GM12878 (cell line): ENCODE data around the gene SFT2D3. TPM values are rescaled to one million over a fixed set of nuclear protein-coding genes. Genes with fewer than 3 reads are reported as not detected.

ENCODE experiments used
- ATAC-seq: fragments of 200-7000 bp; cut with Tn5 transposase; 3 replicates; pipeline ENCODE4 v1.9.1; 2020; ENCODE audit warnings: mild to moderate bottlenecking, moderate library complexity
- BruUV-seq: library from RNA; stranded (reverse); fragments of 400-500 nt; replicated peaks from 2 replicates; lab custom pipeline; 2021; lab: Mats Ljungman, UMichigan
- CTCF ChIA-PET: fragments of 300-600 bp; sonication (Branson Sonifier 250); formaldehyde crosslinking; extraction: SDS; loops from one replicate; lab custom pipeline; 2021; ENCODE audit warnings: inconsistent platforms; lab: Yijun Ruan, JAX
- POLR2A ChIA-PET: fragments of 350-600 bp; formaldehyde crosslinking; extraction: SDS; loops from one replicate; lab custom pipeline; 2021; ENCODE audit warnings: inconsistent platforms; lab: Charles Lee
- RAD21 ChIA-PET: fragments of 300-600 bp; sonication (Branson Sonifier 250); formaldehyde crosslinking; loops from one replicate; lab custom pipeline; 2023; ENCODE audit warnings: antibody characterized with exemption; ENCODE audit not compliant: unreplicated experiment; lab: Charles Lee
- SMC1A ChIA-PET: fragments of 300-600 bp; sonication (Branson Sonifier 250); formaldehyde crosslinking; loops from one replicate; lab custom pipeline; 2023; ENCODE audit not compliant: unreplicated experiment, uncharacterized antibody; lab: Charles Lee
- DNase-seq: peaks from one replicate; pipeline ENCODE4 v3.0.0-alpha.2; 2011; ENCODE audit warnings: low read depth, low spot score
- FAIRE-seq: peaks from 3 replicates; lab custom pipeline; 2011; peaks lifted over from hg19 to GRCh38; lab: Jason Lieb, UNC
- H2AFZ ChIP-seq: 2 replicates; pipeline ENCODE4 v1.6.0; 2011; ENCODE audit warnings: low read depth, low read length, control low read depth; ENCODE audit not compliant: control insufficient read depth
- H3K27ac ChIP-seq: 2 replicates; pipeline ENCODE4 v1.5.1; 2011; ENCODE audit warnings: control low read depth; ENCODE audit not compliant: control insufficient read depth, insufficient read depth
- H3K27me3 ChIP-seq, 2 experiments: replicated peaks in 1 of 2; 2 replicates each; pipeline versions ENCODE4 v1.6.0 to v1.6.1; 2011; ENCODE audit warnings: low read length in 1 of 2; ENCODE audit not compliant: control insufficient read depth in 2 of 2, insufficient read depth in 2 of 2
- H3K36me3 ChIP-seq, 2 experiments: 2 replicates each; pipeline ENCODE4 v1.5.1; 2011; ENCODE audit warnings: low read length in 1 of 2; ENCODE audit not compliant: control insufficient read depth in 2 of 2, insufficient read depth in 2 of 2
- H3K4me1 ChIP-seq: 2 replicates; pipeline ENCODE4 v1.6.1; 2011; ENCODE audit warnings: mild to moderate bottlenecking, low read length, moderate library complexity, mixed read lengths; ENCODE audit not compliant: control insufficient read depth, insufficient read depth
- H3K4me2 ChIP-seq: 2 replicates; pipeline ENCODE4 v1.6.0; 2011; ENCODE audit warnings: control low read depth; ENCODE audit not compliant: control insufficient read depth, insufficient read depth
- H3K4me3 ChIP-seq: fragments of 200-600 bp; sonication (generic); 2 replicates; pipeline ENCODE4 v1.5.1; 2016
- H3K79me2 ChIP-seq: 2 replicates; pipeline ENCODE4 v1.6.0; 2011; ENCODE audit warnings: low read length; ENCODE audit not compliant: control insufficient read depth, insufficient read depth
- H3K9ac ChIP-seq: 2 replicates; pipeline ENCODE4 v1.8.0; 2011; ENCODE audit warnings: low read length, control low read depth, mixed read lengths; ENCODE audit not compliant: control insufficient read depth, insufficient read depth
- H3K9me3 ChIP-seq: replicated peaks from 3 replicates; pipeline ENCODE4 v1.5.1; 2011; ENCODE audit warnings: mild to moderate bottlenecking, low read length; ENCODE audit not compliant: control insufficient read depth, insufficient read depth
- H4K20me1 ChIP-seq: 2 replicates; pipeline ENCODE4 v1.6.0; 2011; ENCODE audit not compliant: control insufficient read depth, insufficient read depth
- ESRRA ChIP-seq: IDR thresholded peaks from 2 replicates; pipeline ENCODE4 v1.6.1; 2012; ENCODE audit warnings: mild to moderate bottlenecking, low read length, improper control_type of control experiment
- FOS ChIP-seq: IDR thresholded peaks from 3 replicates; pipeline ENCODE4 v1.6.1; 2011; ENCODE audit warnings: borderline replicate concordance; ENCODE audit not compliant: insufficient read length; ENCODE audit errors: extremely low read depth
- NR2C2 ChIP-seq: IDR thresholded peaks from 2 replicates; pipeline ENCODE4 v1.6.1; 2011; ENCODE audit warnings: borderline replicate concordance, low read depth; ENCODE audit not compliant: control insufficient read depth, insufficient read length
- POLR2AphosphoS5 ChIP-seq: IDR thresholded peaks from 2 replicates; pipeline ENCODE4 v1.6.1; 2011; ENCODE audit warnings: mild to moderate bottlenecking, low read length, inconsistent platforms
- RFX5 ChIP-seq: IDR thresholded peaks from 2 replicates; pipeline ENCODE4 v1.6.1; 2011; ENCODE audit warnings: low read depth, low read length, improper control_type of control experiment
- RUNX3 ChIP-seq: IDR thresholded peaks from 2 replicates; pipeline ENCODE4 v1.6.1; 2012; ENCODE audit warnings: low read length, inconsistent platforms
- WGBS: methylation state at CpG from one replicate; pipeline ENCODE4 v1.1.6; 2016; ENCODE audit warnings: low lambda C conversion rate; ENCODE audit not compliant: insufficient replicate concordance, insufficient coverage; ENCODE audit errors: missing lambda C conversion rate; 5-methylcytosine and 5-hydroxymethylcytosine counted together
- in situ Hi-C: fragments of 300-500 bp; cut with MboI; formaldehyde crosslinking; loops from 9 replicates; pipeline ENCODE4 v1.14.3; 2018; ENCODE audit warnings: mixed read lengths
- intact Hi-C: fragments of 100-400 bp; cut with micrococcal nuclease; formaldehyde crosslinking; loops from one replicate; pipeline ENCODE4 v1.14.2; 2022; ENCODE audit not compliant: unreplicated experiment
- polyA plus RNA-seq, 11 experiments: library from polyadenylated mRNA; depleted of rRNA in 4 of 11; unstranded in 6 of 11; stranded (reverse) in 5 of 11; fragments of >200 nt; fragmentation: Nextera tagmentation in 4 of 11; fragmentation: Illumina TruSeq in 1 of 11; extraction: Ambion mirVana in 4 of 11; extraction: Trizol in 1 of 11; gene quantifications; 1 replicate in 1 of 11; 2 replicates in 10 of 11; pipeline versions ENCODE4 v1.2.1 to v1.2.3, GENCODE V29; 2011 to 2016; ENCODE audit warnings: inconsistent platforms in 2 of 11, missing spikeins in 2 of 11, low read depth in 1 of 11
- total RNA-seq, 4 experiments: library from RNA; depleted of rRNA in 3 of 4; stranded (reverse); fragments of >200 nt in 3 of 4; fragmentation: Illumina TruSeq in 1 of 4; extraction: Trizol in 1 of 4; gene quantifications; 2 replicates each; pipeline versions ENCODE4 v1.2.1 to v1.2.3, GENCODE V29; 2013 to 2021
- TF ChIP-seq, protein P1 (sequence below): fragments of 450-650 bp; IDR thresholded peaks from 2 replicates; pipeline ENCODE4 v1.6.1; 2016; ENCODE audit warnings: mild to moderate bottlenecking
- TF ChIP-seq, protein P2 (sequence below): fragments of 450-650 bp; IDR thresholded peaks from 2 replicates; pipeline ENCODE4 v1.6.1; 2017; ENCODE audit warnings: mild to moderate bottlenecking, moderate library complexity
- TF ChIP-seq, protein P3 (sequence below): IDR thresholded peaks from 2 replicates; pipeline ENCODE4 v1.6.1; 2011; ENCODE audit warnings: low read depth, mild to moderate bottlenecking, low read length, moderate library complexity, borderline replicate concordance; ENCODE audit errors: extremely low read depth
- TF ChIP-seq, protein P4 (sequence below): IDR thresholded peaks from 2 replicates; pipeline ENCODE4 v1.6.1; 2012; ENCODE audit warnings: low read depth, low read length, improper control_type of control experiment

SFT2D3 gene
- total and polyA plus RNA-seq, 10 of the 15 experiments (the other 5 are each of a cell fraction or from before 2014, with no cell fraction given) = 4.2 to 8.4 (median 6.6) TPM; not detected in 4

DNA sequence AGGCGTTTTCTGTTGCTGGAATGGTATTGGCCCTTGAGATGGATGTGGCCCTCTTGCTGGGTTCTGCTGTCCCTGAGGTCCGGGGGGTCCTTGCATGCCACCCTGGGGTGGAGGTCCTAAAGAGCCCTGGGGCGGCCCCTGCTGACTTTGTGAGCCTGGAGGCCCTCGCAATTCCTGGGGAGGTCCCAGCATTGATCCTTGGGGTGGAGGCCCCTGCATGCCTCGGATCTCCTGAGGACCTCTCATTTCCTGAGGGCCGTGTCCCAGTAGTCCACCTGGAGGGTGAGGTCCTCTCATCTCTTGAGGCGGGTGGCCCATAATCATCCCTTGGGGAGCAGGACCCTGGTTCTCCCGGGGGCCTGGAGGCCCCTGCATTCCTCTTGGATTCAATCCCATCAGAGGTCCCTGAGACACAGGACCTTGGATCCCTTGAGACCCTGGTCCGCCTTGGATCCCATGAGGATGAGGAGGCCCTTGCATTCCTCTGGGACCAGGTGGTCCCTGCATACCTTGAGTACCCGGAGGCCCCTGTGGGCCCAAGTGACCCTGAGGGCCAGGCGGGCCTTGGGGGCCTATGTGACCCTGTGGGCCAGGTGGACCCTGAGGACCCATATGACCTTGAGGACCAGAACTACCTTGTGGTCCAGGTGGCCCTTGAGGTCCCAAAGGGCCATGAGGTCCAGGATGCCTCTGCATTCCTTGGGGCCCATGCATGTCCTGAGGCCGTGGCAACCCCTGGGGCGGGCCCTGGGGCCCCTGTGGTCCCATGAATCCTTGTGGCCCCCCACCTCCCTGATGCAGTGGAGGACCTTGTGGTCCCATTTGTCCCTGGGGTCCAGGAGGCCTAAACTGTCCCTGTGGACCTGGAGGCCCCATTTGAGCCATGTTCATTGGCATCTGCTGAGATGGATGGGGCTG is 18.3 kb downstream of the SFT2D3 start:
- Histone ChIP-seq H3K79me2 (no peaks in the 10 kb centered on the region), H3K9ac (no peak overlapping the region), H3K4me1 (no peaks in the 10 kb centered on the region), H2AFZ (no peak overlapping the region), H4K20me1 (no peaks in the 10 kb centered on the region), H3K36me3 (peaks cover 8 to 25% of the 10 kb centered on the region in 2 experiments), H3K27ac (no peak overlapping the region), H3K4me3 (no peak overlapping the region), H3K4me2 (no peak overlapping the region), H3K9me3 (no peaks in the 10 kb centered on the region), H3K27me3 (no peaks in the 10 kb centered on the region)
- ATAC-seq = no peak
- TF ChIP-seq FOS (no peak), POLR2AphosphoS5 (no peak), ESRRA (no peak), NR2C2 (no peak), RUNX3 (no peak), RFX5 (no peak)
- TF ChIP-seq, protein P1, sequence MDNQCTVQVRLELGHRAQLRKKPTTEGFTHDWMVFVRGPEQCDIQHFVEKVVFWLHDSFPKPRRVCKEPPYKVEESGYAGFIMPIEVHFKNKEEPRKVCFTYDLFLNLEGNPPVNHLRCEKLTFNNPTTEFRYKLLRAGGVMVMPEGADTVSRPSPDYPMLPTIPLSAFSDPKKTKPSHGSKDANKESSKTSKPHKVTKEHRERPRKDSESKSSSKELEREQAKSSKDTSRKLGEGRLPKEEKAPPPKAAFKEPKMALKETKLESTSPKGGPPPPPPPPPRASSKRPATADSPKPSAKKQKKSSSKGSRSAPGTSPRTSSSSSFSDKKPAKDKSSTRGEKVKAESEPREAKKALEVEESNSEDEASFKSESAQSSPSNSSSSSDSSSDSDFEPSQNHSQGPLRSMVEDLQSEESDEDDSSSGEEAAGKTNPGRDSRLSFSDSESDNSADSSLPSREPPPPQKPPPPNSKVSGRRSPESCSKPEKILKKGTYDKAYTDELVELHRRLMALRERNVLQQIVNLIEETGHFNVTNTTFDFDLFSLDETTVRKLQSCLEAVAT = no peak
- TF ChIP-seq, protein P2, sequence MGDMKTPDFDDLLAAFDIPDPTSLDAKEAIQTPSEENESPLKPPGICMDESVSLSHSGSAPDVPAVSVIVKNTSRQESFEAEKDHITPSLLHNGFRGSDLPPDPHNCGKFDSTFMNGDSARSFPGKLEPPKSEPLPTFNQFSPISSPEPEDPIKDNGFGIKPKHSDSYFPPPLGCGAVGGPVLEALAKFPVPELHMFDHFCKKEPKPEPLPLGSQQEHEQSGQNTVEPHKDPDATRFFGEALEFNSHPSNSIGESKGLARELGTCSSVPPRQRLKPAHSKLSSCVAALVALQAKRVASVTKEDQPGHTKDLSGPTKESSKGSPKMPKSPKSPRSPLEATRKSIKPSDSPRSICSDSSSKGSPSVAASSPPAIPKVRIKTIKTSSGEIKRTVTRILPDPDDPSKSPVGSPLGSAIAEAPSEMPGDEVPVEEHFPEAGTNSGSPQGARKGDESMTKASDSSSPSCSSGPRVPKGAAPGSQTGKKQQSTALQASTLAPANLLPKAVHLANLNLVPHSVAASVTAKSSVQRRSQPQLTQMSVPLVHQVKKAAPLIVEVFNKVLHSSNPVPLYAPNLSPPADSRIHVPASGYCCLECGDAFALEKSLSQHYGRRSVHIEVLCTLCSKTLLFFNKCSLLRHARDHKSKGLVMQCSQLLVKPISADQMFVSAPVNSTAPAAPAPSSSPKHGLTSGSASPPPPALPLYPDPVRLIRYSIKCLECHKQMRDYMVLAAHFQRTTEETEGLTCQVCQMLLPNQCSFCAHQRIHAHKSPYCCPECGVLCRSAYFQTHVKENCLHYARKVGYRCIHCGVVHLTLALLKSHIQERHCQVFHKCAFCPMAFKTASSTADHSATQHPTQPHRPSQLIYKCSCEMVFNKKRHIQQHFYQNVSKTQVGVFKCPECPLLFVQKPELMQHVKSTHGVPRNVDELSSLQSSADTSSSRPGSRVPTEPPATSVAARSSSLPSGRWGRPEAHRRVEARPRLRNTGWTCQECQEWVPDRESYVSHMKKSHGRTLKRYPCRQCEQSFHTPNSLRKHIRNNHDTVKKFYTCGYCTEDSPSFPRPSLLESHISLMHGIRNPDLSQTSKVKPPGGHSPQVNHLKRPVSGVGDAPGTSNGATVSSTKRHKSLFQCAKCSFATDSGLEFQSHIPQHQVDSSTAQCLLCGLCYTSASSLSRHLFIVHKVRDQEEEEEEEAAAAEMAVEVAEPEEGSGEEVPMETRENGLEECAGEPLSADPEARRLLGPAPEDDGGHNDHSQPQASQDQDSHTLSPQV = no peak
- TF ChIP-seq, protein P3, sequence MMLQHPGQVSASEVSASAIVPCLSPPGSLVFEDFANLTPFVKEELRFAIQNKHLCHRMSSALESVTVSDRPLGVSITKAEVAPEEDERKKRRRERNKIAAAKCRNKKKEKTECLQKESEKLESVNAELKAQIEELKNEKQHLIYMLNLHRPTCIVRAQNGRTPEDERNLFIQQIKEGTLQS = no peak
- TF ChIP-seq, protein P4, sequence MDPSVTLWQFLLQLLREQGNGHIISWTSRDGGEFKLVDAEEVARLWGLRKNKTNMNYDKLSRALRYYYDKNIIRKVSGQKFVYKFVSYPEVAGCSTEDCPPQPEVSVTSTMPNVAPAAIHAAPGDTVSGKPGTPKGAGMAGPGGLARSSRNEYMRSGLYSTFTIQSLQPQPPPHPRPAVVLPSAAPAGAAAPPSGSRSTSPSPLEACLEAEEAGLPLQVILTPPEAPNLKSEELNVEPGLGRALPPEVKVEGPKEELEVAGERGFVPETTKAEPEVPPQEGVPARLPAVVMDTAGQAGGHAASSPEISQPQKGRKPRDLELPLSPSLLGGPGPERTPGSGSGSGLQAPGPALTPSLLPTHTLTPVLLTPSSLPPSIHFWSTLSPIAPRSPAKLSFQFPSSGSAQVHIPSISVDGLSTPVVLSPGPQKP = no peak
- BruUV-seq = no TSS peak
- ChIA-PET POLR2A (no interaction called here), CTCF (interaction anchor here (1.2 kb wide), 1 partner anchor 15 kb away, joined by 3 read pairs; no protein-coding TSS in a partner anchor), RAD21 (no interaction called here), SMC1A (no interaction called here)
- in situ Hi-C loops (no loop called here), intact Hi-C loops (no loop called here)
- over 99% methylated on average over 13 of the region's 13 CpGs for WGBS
- DNase-seq = no peak
- no peak for FAIRE-seq
